ENCODE results near the gene FAM124B. TPM values are rescaled to one million over a fixed set of nuclear protein-coding genes. Genes with fewer than 3 reads are reported as not detected.

FAM124B gene
- total and polyA plus RNA-seq, 2 donors (not counting 1 experiment from before 2014, with no cell fraction given): 0.13 to 0.34 TPM

- WGBS (ENCODE audit: insufficient coverage): 90% methylated on average over 4 of the region's 6 CpGs
- DNase-seq (no peak), ATAC-seq (ENCODE audit: low read depth) (no peak)
- no peak overlapping the region for H3K27ac Mint-ChIP-seq
- CTCF ChIA-PET: no interaction called here
- TF ChIP-seq EZH2 (IDR thresholded peaks at IDR 0.05; ENCODE audit: borderline replicate concordance, insufficient read depth, low read depth, low read length, poor library complexity, severe bottlenecking): no peak
- TF ChIP-seq CTCF (IDR thresholded peaks at IDR 0.05): no peak
- Histone ChIP-seq H3K27ac (ENCODE audit: low read length in 2 of 2) (no peak overlapping the region), H4K20me1 (ENCODE audit: control insufficient read depth, insufficient read depth, low read length, poor library complexity, severe bottlenecking) (no peaks in the 10 kb centered on the region), H3K9ac (ENCODE audit: low read length) (no peak overlapping the region), H3K9me3 (ENCODE audit: control extremely low read depth in 1 of 3, control insufficient read depth in 2 of 3, insufficient read depth in 1 of 3, low read length in 2 of 3) (no peaks in the 10 kb centered on the region), H3K4me3 (ENCODE audit: control extremely low read depth in 1 of 5, extremely low read depth in 1 of 5, insufficient read depth in 1 of 5, low read depth in 2 of 5, low read length in 4 of 5) (no peak overlapping the region), H2AFZ (ENCODE audit: insufficient read depth, low read depth, low read length, poor library complexity, severe bottlenecking) (no peak overlapping the region), H3K79me2 (ENCODE audit: control insufficient read depth, insufficient read depth, low read length) (no peaks in the 10 kb centered on the region), H3K27me3 (replicated peaks in 1 of 4; ENCODE audit: control extremely low read depth in 1 of 4, control insufficient read depth in 3 of 4, insufficient read depth in 4 of 4, low read length in 3 of 4) (peaks cover 0 to 1% (median under 1%) of the 10 kb centered on the region in 4 experiments), H3K36me3 (replicated peaks in 1 of 2; ENCODE audit: control extremely low read depth in 1 of 2, control insufficient read depth in 1 of 2, extremely low read depth in 1 of 2, insufficient read depth in 2 of 2, low read length in 1 of 2) (no peaks in the 10 kb centered on the region), H3K4me2 (replicated peaks; ENCODE audit: low read depth, low read length, poor library complexity, severe bottlenecking) (no peak overlapping the region), H3K4me1 (ENCODE audit: control insufficient read depth in 2 of 2, insufficient read depth in 2 of 2, low read length in 2 of 2) (no peaks in the 10 kb centered on the region)
- intact Hi-C loops (cut with micrococcal nuclease): no loop called here
- no peaks in the 10 kb centered on the region for H3K9me3 Mint-ChIP-seq (ENCODE audit: insufficient read depth)
- H3K27me3 Mint-ChIP-seq: peaks cover 38% of the 10 kb centered on the region
- POLR2A ChIA-PET: no interaction called here
- H3K4me1 Mint-ChIP-seq: no peaks in the 10 kb centered on the region
- no peak overlapping the region for H3K4me3 Mint-ChIP-seq
Observed at GRCh38 chr2:224333726-224334482, 68.0 kb downstream of the FAM124B start.

GRCh38 chr2:224331698-224332097 lies 70.2 kb downstream of the FAM124B start:
- H3K4me1 Mint-ChIP-seq: no peaks in the 10 kb centered on the region
- no peaks in the 10 kb centered on the region for H3K36me3 ChIP-seq (replicated peaks in 1 of 2; ENCODE audit: control extremely low read depth in 1 of 2, control insufficient read depth in 1 of 2, extremely low read depth in 1 of 2, insufficient read depth in 2 of 2, low read length in 1 of 2)
- CTCF ChIA-PET: no interaction called here
- no peak overlapping the region for H3K27ac Mint-ChIP-seq
- no peaks in the 10 kb centered on the region for H4K20me1 ChIP-seq (ENCODE audit: control insufficient read depth, insufficient read depth, low read length, poor library complexity, severe bottlenecking)
- no peaks in the 10 kb centered on the region for H3K79me2 ChIP-seq (ENCODE audit: control insufficient read depth, insufficient read depth, low read length)
- no peaks in the 10 kb centered on the region for H3K4me1 ChIP-seq (ENCODE audit: control insufficient read depth in 2 of 2, insufficient read depth in 2 of 2, low read length in 2 of 2)
- no peak for DNase-seq
- no peak for TF ChIP-seq EZH2 (IDR thresholded peaks at IDR 0.05; ENCODE audit: borderline replicate concordance, insufficient read depth, low read depth, low read length, poor library complexity, severe bottlenecking)
- no peak for TF ChIP-seq CTCF (IDR thresholded peaks at IDR 0.05)
- no peaks in the 10 kb centered on the region for H3K9me3 Mint-ChIP-seq (ENCODE audit: insufficient read depth)
- ATAC-seq (ENCODE audit: low read depth): no peak
- H3K27me3 ChIP-seq (replicated peaks in 1 of 4; ENCODE audit: control extremely low read depth in 1 of 4, control insufficient read depth in 3 of 4, insufficient read depth in 4 of 4, low read length in 3 of 4): peaks cover 0 to 7% (median 0%) of the 10 kb centered on the region in 4 experiments
- no peak overlapping the region for H3K9ac ChIP-seq (ENCODE audit: low read length)
- no peak overlapping the region for H3K4me3 Mint-ChIP-seq
- intact Hi-C loops (cut with micrococcal nuclease): no loop called here
- H3K4me2 ChIP-seq (replicated peaks; ENCODE audit: low read depth, low read length, poor library complexity, severe bottlenecking): no peak overlapping the region
- no peaks in the 10 kb centered on the region for H3K9me3 ChIP-seq (ENCODE audit: control extremely low read depth in 1 of 3, control insufficient read depth in 2 of 3, insufficient read depth in 1 of 3, low read length in 2 of 3)
- no peak overlapping the region for H3K4me3 ChIP-seq (ENCODE audit: control extremely low read depth in 1 of 5, extremely low read depth in 1 of 5, insufficient read depth in 1 of 5, low read depth in 2 of 5, low read length in 4 of 5)
- H3K27me3 Mint-ChIP-seq: peaks cover 45% of the 10 kb centered on the region
- H2AFZ ChIP-seq (ENCODE audit: insufficient read depth, low read depth, low read length, poor library complexity, severe bottlenecking): no peak overlapping the region
- POLR2A ChIA-PET: no interaction called here
- H3K27ac ChIP-seq (ENCODE audit: low read length in 2 of 2): no peak overlapping the region
- WGBS (ENCODE audit: insufficient coverage): 76% methylated on average over 7 of the region's 8 CpGs

Data from B cell (primary cell).